Tibial nerve (tissue), 4 donors: Measurements from ENCODE around the gene FCHSD2. TPM values are rescaled to one million over a fixed set of nuclear protein-coding genes. Genes with fewer than 3 reads are reported as not detected.

Source experiments
- DNase-seq, 2 donors: peaks; one replicate each; pipeline ENCODE4 v3.0.0-alpha.2; 2019; ENCODE audit warnings: low spot score in 2 of 2
- H3K27ac ChIP-seq, 4 donors: fragments of 200-600 bp; sonication (generic) in 3 of 4; one replicate each; pipeline ENCODE4 v1.5.1; 2017 to 2019; ENCODE audit warnings: mild to moderate bottlenecking in 1 of 4
- H3K27me3 ChIP-seq, 2 donors: fragments of 200-600 bp; sonication (generic) in 1 of 2; one replicate each; pipeline versions ENCODE4 v1.5.1 to v1.6.0; 2017 to 2019
- H3K36me3 ChIP-seq, 3 donors: fragments of 200-600 bp; sonication (generic); one replicate each; pipeline ENCODE4 v1.5.1; 2018 to 2019
- H3K4me1 ChIP-seq, 4 donors: fragments of 200-600 bp; sonication (generic) in 3 of 4; one replicate each; pipeline ENCODE4 v1.5.1; 2017 to 2019
- H3K4me3 ChIP-seq, 4 donors: fragments of 200-600 bp; sonication (generic) in 3 of 4; one replicate each; pipeline ENCODE4 v1.5.1; 2017 to 2019; ENCODE audit warnings: mild to moderate bottlenecking in 1 of 4, moderate library complexity in 1 of 4
- H3K9me3 ChIP-seq, 4 donors: fragments of 200-600 bp; sonication (generic) in 3 of 4; one replicate each; pipeline ENCODE4 v1.5.1; 2017 to 2019
- EP300 ChIP-seq, 2 donors: sonication (generic); formaldehyde crosslinking; IDR thresholded peaks; one replicate each; pipeline ENCODE4 v1.6.1; 2017; ENCODE audit warnings: antibody characterized with exemption in 2 of 2, mild to moderate bottlenecking in 1 of 2
- POLR2A ChIP-seq, 2 donors: fragments of 450-650 bp; IDR thresholded peaks; one replicate each; pipeline ENCODE4 v1.6.1; 2017; ENCODE audit warnings: antibody characterized with exemption in 2 of 2, mild to moderate bottlenecking in 2 of 2, moderate library complexity in 2 of 2
- WGBS, 2 donors: methylation state at CpG; one replicate each; pipeline ENCODE4 v1.1.5; 2018; 5-methylcytosine and 5-hydroxymethylcytosine counted together
- total RNA-seq, 4 donors: library from RNA; depleted of rRNA; stranded (reverse); fragments of >200 nt; gene quantifications; one replicate each; pipeline ENCODE4 v1.1.0, GENCODE V29; 2016
- TF ChIP-seq, protein P1 (sequence below), 5 experiments: fragments of 200-600 bp in 3 of 5; fragments of 450-650 bp in 2 of 5; sonication (generic) in 3 of 5; IDR thresholded peaks; one replicate each; pipeline ENCODE4 v1.5.1; 2016 to 2019; ENCODE audit warnings: antibody characterized with exemption in 5 of 5, mild to moderate bottlenecking in 3 of 5, moderate library complexity in 2 of 5

The FCHSD2 gene
- total RNA-seq, 4 donors from 2014 or later: 19.5 to 29.1 (median 22.8) TPM

DNA sequence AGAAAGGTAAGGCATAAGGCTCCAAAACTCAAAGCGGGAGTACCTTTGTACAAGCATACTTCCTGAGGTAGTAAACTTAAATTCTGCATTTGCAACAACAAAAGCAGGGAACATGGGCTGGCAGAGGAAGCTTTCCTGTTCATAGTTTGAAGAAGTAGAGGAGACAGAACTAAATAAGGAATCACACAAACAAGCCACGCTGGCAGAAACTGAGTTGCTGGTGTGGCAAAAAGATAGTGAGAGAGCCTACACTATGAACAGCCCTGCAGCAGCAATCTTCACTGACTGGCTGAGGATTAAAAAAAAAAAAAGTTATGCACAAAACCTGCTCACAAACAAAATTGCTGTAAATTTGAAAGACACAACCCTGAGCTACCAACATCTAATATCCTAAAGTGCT lies 46.5 kb downstream of the FCHSD2 start:
- Histone ChIP-seq H3K4me3 (no peak overlapping the region), H3K9me3 (no peaks in the 10 kb centered on the region), H3K27me3 (no peaks in the 10 kb centered on the region), H3K36me3 (no peaks in the 10 kb centered on the region), H3K27ac (peak overlapping the region in 2 of 4 donors; percentile 25 to 28), H3K4me1 (peaks cover 0 to 26% (median 3%) of the 10 kb centered on the region in 4 donors)
- no peak for TF ChIP-seq EP300 (IDR thresholded peaks at IDR 0.05)
- TF ChIP-seq, protein P1, sequence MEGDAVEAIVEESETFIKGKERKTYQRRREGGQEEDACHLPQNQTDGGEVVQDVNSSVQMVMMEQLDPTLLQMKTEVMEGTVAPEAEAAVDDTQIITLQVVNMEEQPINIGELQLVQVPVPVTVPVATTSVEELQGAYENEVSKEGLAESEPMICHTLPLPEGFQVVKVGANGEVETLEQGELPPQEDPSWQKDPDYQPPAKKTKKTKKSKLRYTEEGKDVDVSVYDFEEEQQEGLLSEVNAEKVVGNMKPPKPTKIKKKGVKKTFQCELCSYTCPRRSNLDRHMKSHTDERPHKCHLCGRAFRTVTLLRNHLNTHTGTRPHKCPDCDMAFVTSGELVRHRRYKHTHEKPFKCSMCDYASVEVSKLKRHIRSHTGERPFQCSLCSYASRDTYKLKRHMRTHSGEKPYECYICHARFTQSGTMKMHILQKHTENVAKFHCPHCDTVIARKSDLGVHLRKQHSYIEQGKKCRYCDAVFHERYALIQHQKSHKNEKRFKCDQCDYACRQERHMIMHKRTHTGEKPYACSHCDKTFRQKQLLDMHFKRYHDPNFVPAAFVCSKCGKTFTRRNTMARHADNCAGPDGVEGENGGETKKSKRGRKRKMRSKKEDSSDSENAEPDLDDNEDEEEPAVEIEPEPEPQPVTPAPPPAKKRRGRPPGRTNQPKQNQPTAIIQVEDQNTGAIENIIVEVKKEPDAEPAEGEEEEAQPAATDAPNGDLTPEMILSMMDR (IDR thresholded peaks at IDR 0.05): no peak
- TF ChIP-seq POLR2A (IDR thresholded peaks at IDR 0.05): no peak
- DNase-seq: peak in 1 of 2 donors; percentile 9
- WGBS, 2 donors: 51 to 52% methylated on average over 2 of the region's 2 CpGs

DNA sequence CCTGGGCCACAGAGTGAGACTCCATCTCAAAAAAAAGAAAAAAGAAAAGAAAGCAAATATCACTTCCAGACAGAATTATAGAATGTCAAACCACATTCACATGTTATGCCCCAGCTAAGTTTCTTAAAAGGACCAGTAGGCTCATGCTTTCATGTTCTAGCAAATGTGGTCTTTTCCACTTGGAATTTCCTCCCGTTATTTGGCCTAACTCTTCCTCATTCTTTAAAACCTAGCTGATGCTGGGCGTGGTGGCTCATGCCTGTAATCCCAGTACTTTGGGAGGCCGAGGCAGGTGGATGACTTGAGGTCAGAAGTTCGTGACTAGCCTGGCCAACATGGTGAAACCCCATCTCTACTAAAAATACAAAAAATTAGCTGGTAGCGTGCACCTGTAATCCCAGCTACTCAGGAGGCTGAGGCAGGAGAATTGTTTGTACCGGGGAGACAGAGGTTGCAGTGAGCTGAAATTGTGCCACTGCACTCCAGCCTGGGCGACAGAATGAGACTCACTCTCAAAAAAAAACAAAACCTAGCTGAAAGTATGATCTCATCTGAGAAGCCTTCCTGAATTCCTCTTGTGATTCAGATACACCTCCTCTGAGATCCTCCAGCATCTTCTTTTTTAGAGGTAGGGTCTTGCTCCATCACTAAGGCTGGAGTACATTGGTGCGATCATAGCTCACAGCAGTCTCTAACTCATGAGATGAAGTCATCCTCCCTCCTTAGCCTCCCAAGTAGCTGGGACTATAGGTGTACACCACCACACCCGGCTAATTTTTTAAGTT lies 50.4 kb downstream of the FCHSD2 start:
- TF ChIP-seq POLR2A (IDR thresholded peaks at IDR 0.05) (no peak), EP300 (IDR thresholded peaks at IDR 0.05) (no peak)
- TF ChIP-seq, protein P1 (IDR thresholded peaks at IDR 0.05): no peak
- Histone ChIP-seq H3K9me3 (no peaks in the 10 kb centered on the region), H3K36me3 (no peaks in the 10 kb centered on the region), H3K27ac (no peak overlapping the region), H3K27me3 (no peaks in the 10 kb centered on the region), H3K4me3 (no peak overlapping the region), H3K4me1 (peaks cover 0 to 19% (median 3%) of the 10 kb centered on the region in 4 donors)
- DNase-seq: no peak
- WGBS, 2 donors: 88 to 94% methylated on average over 9 of the region's 9 CpGs

DNA sequence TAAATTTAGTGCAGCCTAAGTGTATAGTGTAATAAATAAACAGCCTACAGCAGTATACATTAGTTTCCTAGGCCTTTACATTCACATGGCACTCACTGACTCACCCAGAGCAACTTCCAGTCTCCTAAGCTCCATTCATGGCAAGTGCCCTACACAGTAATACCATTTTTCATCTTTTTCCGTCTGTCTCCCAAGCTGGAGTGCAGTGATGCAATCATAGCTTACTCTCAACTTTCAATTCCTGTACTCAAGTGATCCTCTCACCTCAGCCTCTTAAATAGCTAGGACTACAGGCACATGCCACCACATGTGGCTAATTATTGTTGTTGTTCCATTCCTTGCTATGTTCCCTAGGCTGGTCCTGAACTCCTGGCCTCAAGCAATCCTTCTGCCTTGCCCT lies 54.4 kb downstream of the FCHSD2 start:
- H3K27me3 ChIP-seq: no peaks in the 10 kb centered on the region
- H3K36me3 ChIP-seq: peaks cover 0 to 9% (median 0%) of the 10 kb centered on the region in 3 donors
- no peak overlapping the region for H3K27ac ChIP-seq
- peaks cover 0 to 10% (median 0%) of the 10 kb centered on the region in 4 donors for H3K4me1 ChIP-seq
- 48 to 63% methylated on average over 1 of the region's 1 CpG for WGBS, 2 donors
- H3K4me3 ChIP-seq: no peak overlapping the region
- DNase-seq: no peak
- TF ChIP-seq, protein P1 (IDR thresholded peaks at IDR 0.05): no peak
- no peak for TF ChIP-seq EP300 (IDR thresholded peaks at IDR 0.05)
- no peak for TF ChIP-seq POLR2A (IDR thresholded peaks at IDR 0.05)
- no peaks in the 10 kb centered on the region for H3K9me3 ChIP-seq

DNA sequence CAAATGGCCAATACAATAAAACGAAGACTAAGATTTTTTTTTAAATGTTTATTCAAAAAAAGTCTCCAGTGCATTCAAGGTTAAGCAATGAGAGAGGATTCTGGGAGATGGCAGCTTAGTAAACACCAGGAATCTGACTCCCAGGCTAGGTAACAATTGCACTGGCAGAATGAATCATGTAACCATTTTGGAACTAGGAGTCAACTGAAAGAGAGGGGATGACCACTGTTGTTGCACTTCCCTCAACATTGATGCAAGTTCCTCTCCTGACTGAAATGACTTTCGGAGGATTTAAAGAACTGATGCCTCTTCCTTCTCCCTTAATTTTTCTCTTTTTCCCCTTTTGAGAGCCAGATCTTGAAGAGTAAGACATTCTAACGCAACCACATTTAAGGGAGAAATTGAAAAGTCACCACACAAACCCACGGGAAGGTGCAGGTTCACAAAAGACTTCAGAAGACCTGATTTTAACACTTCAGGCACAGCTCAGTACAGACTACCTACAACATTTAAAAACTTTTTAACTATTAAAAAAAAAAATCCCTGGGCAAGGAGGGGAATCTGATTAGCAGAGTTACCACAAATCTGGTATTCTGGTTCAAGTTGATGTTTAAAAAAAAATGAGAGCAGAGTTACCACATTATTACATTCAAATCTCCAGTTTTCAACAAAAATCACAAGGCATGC lies 56.8 kb downstream of the FCHSD2 start:
- peaks cover 0 to 10% (median 0%) of the 10 kb centered on the region in 4 donors for H3K4me1 ChIP-seq
- H3K27me3 ChIP-seq: no peaks in the 10 kb centered on the region
- 81 to 87% methylated on average over 4 of the region's 4 CpGs for WGBS, 2 donors
- DNase-seq: no peak
- TF ChIP-seq EP300 (IDR thresholded peaks at IDR 0.05): peak in 1 of 2 donors; percentile 55
- no peak for TF ChIP-seq POLR2A (IDR thresholded peaks at IDR 0.05)
- peaks cover 0 to 11% (median 0%) of the 10 kb centered on the region in 3 donors for H3K36me3 ChIP-seq
- H3K27ac ChIP-seq: no peak overlapping the region
- H3K4me3 ChIP-seq: no peak overlapping the region
- H3K9me3 ChIP-seq: no peaks in the 10 kb centered on the region

DNA sequence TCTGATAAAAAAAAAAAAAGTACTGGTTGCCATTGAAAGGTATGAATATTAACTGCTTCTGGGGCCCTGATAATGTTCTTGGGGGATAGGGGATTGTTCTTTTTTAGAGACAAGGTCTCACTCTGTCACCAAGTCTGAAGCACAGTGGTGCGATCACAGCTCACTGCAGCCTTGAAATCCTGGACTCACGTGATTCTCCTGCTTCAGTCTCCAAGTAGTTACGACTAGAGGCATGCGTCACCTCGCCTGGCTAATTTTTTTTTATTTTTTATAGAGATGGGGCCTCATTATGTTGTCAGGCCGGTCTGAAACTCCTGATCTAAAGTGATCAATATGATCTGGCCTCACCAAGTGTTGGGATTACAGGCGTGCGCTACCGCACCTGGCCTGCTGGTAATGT lies 63.5 kb downstream of the FCHSD2 start:
- peaks cover 0 to 22% (median 0%) of the 10 kb centered on the region in 3 donors for H3K36me3 ChIP-seq
- H3K4me3 ChIP-seq: no peak overlapping the region
- no peak for DNase-seq
- H3K9me3 ChIP-seq: peaks cover 0 to 10% (median 2%) of the 10 kb centered on the region in 4 donors
- H3K4me1 ChIP-seq: peaks cover 0 to 7% (median 0%) of the 10 kb centered on the region in 4 donors
- H3K27me3 ChIP-seq: no peaks in the 10 kb centered on the region
- H3K27ac ChIP-seq: no peak overlapping the region
- WGBS, 2 donors: 96 to 97% methylated on average over 9 of the region's 9 CpGs
- TF ChIP-seq EP300 (IDR thresholded peaks at IDR 0.05) (no peak), POLR2A (IDR thresholded peaks at IDR 0.05) (no peak)
- TF ChIP-seq, protein P1 (IDR thresholded peaks at IDR 0.05): no peak
